ENCODE data around the gene CPNE2.
"Not testable (repeated sequence)": the region's sequence is repeated elsewhere in the genome, so short reads cannot be mapped to it uniquely, and the experiment has no call there.

The CPNE2 gene

GRCh38 chr16:57091975-57092785 is at the start of gene CPNE2:
TSS of gene CPNE2 (plus strand) at chr16:57092583. CDS start at chr16:57110743, 18,160 bp downstream.
- DNase-seq (ENCODE audit: low read depth, low spot score), result peak; percentile 87

GRCh38 chr16:57043248-57043647 is 49.1 kb upstream of the CPNE2 start:
- no peak for DNase-seq (ENCODE audit: low read depth, low spot score)

GRCh38 chr16:57044931-57045693 is 47.3 kb upstream of the CPNE2 start:
- no peak for DNase-seq (ENCODE audit: low read depth, low spot score)

- DNase-seq (ENCODE audit: low read depth, low spot score), result peak; percentile 78
These were observed 46.5 kb upstream of the CPNE2 start for GRCh38 chr16:57045694-57046381.

GRCh38 chr16:57048095-57048494 is 44.3 kb upstream of the CPNE2 start:
- no peak for DNase-seq (ENCODE audit: low read depth, low spot score)

- DNase-seq (ENCODE audit: low read depth, low spot score), result no peak
These were observed 42.7 kb upstream of the CPNE2 start for GRCh38 chr16:57049678-57050077.

- DNase-seq (ENCODE audit: low read depth, low spot score), result no peak
These were observed 40.6 kb upstream of the CPNE2 start for GRCh38 chr16:57051696-57052228.

GRCh38 chr16:57053206-57053605 is 39.2 kb upstream of the CPNE2 start:
- no peak for DNase-seq (ENCODE audit: low read depth, low spot score)

- DNase-seq (ENCODE audit: low read depth, low spot score), result no peak
These were observed 38.0 kb upstream of the CPNE2 start for GRCh38 chr16:57054338-57054737.

GRCh38 chr16:57054771-57055170 is 37.6 kb upstream of the CPNE2 start:
- DNase-seq (ENCODE audit: low read depth, low spot score), result no peak

- no peak for DNase-seq (ENCODE audit: low read depth, low spot score)
These were observed 36.7 kb upstream of the CPNE2 start for GRCh38 chr16:57055671-57056070.

GRCh38 chr16:57058291-57058861 is 34.0 kb upstream of the CPNE2 start:
- no peak for DNase-seq (ENCODE audit: low read depth, low spot score)

GRCh38 chr16:57060323-57061083 is 31.9 kb upstream of the CPNE2 start:
- no peak for DNase-seq (ENCODE audit: low read depth, low spot score)

- peak; percentile 23 for DNase-seq (ENCODE audit: low read depth, low spot score)
These were observed 31.1 kb upstream of the CPNE2 start for GRCh38 chr16:57061084-57061905.

GRCh38 chr16:57062329-57062728 is 30.1 kb upstream of the CPNE2 start:
- no peak for DNase-seq (ENCODE audit: low read depth, low spot score)

- not testable (repeated sequence) for DNase-seq (ENCODE audit: low read depth, low spot score)
These were observed 29.2 kb upstream of the CPNE2 start for GRCh38 chr16:57063189-57063588.

GRCh38 chr16:57064995-57065394 is 27.4 kb upstream of the CPNE2 start:
- DNase-seq (ENCODE audit: low read depth, low spot score), result no peak

GRCh38 chr16:57066625-57067024 is 25.8 kb upstream of the CPNE2 start:
- no peak for DNase-seq (ENCODE audit: low read depth, low spot score)

- DNase-seq (ENCODE audit: low read depth, low spot score), result no peak
These were observed 25.0 kb upstream of the CPNE2 start for GRCh38 chr16:57067347-57067746.

GRCh38 chr16:57069053-57069452 is 23.3 kb upstream of the CPNE2 start:
- no peak for DNase-seq (ENCODE audit: low read depth, low spot score)

All from astrocyte of the hippocampus (primary cell).